HEK293T (cell line): ENCODE measurements around the gene FEM1B.

ENCODE experiments used
- ARNT ChIP-seq: fragments of 450-650 bp; IDR thresholded peaks from 2 replicates; pipeline ENCODE4 v1.6.1; 2017; ENCODE audit warnings: mild to moderate bottlenecking
- CTBP1 ChIP-seq: fragments of 450-650 bp; IDR thresholded peaks from 2 replicates; pipeline ENCODE4 v1.6.1; 2016; ENCODE audit warnings: borderline replicate concordance
- SUZ12 ChIP-seq: fragments of 450-650 bp; IDR thresholded peaks from 2 replicates; pipeline ENCODE4 v1.6.1; 2016; ENCODE audit warnings: mild to moderate bottlenecking
- TARDBP ChIP-seq: fragments of 450-650 bp; IDR thresholded peaks from 2 replicates; pipeline ENCODE4 v1.6.1; 2016

DNA sequence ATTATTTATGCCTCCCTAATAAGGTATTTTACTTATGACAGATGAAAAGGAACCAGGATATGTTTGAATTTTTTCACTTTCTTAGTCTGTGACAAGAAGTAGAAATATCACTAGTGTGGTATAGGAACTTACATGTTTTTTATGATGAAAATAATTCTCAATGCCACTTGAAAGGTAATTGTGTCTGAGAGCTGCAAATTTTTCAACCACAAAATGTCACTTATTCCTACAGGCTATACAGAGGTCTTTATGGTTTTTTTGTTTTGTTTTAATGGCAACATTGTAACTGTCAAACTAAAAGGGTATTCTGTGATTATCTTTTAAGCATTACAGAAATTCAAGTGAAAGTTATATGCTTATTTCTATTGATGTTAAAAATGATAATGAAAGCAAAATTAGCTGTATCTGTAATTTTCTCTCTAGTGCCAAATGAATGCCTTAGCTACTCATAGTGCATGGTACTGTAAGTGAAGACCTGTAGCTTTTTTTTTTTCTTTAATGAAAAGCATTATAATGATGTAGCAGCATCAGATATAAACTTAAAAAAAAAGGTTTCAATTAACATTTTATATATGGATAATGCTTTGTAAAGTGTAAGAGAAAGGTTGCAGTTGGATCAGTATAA is 14.7 kb downstream of the FEM1B start:
- TF ChIP-seq ARNT, result no peak
- no peak for TF ChIP-seq CTBP1
- TF ChIP-seq SUZ12, result no peak
- no peak for TF ChIP-seq TARDBP
